HFF-Myc (cell line): ENCODE results near the gene ANKLE2.

Experiments
- DNase-seq: peaks from one replicate; pipeline ENCODE4 v3.0.0-alpha.2; 2011; ENCODE audit warnings: low read depth; ENCODE audit errors: extremely low read depth
- H3K4me3 ChIP-seq: replicated peaks from 2 replicates; pipeline ENCODE4 v1.5.1; 2011; ENCODE audit warnings: low read depth, mild to moderate bottlenecking, control low read depth, low read length
- CTCF ChIP-seq: IDR thresholded peaks from 2 replicates; pipeline ENCODE4 v1.5.1; 2012; ENCODE audit warnings: mild to moderate bottlenecking, low read depth, low read length, control low read depth; ENCODE audit errors: missing control alignments

ANKLE2 gene

GRCh38 chr12:132788375-132789098, 26.9 kb upstream of the ANKLE2 start:
- no peak for TF ChIP-seq CTCF
- no peak for DNase-seq
- no peak overlapping the region for H3K4me3 ChIP-seq

- DNase-seq, result no peak
- no peak overlapping the region for H3K4me3 ChIP-seq
- no peak for TF ChIP-seq CTCF
These were observed 26.2 kb upstream of the ANKLE2 start for GRCh38 chr12:132787877-132788276.

- no peak for DNase-seq
- no peak overlapping the region for H3K4me3 ChIP-seq
- TF ChIP-seq CTCF, result no peak
These were observed 24.6 kb upstream of the ANKLE2 start for GRCh38 chr12:132786192-132786591.

GRCh38 chr12:132784580-132784979, 22.9 kb upstream of the ANKLE2 start:
- H3K4me3 ChIP-seq, result no peak overlapping the region
- no peak for DNase-seq
- TF ChIP-seq CTCF, result no peak

- no peak for DNase-seq
- H3K4me3 ChIP-seq, result no peak overlapping the region
- no peak for TF ChIP-seq CTCF
These were observed 22.4 kb upstream of the ANKLE2 start for GRCh38 chr12:132783917-132784531.

DNA sequence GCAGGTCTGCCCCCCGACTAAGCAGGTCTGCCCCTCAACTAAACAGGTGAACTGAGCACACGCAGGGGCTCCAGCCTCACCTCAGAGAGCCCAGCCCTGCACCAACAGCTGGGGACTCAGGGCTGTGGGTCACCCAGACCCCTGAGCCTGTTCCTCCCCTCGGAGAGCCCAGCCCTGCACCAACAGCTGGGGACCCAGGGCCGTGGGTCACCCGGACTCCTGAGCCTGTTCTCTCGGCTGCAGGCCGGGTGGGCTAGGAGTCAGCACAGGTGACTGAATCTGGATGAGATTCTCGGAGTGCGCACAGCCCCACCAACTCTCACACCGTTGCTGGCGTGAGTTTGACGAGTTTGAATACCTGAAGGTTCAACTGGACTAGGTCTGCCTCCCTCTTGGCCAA, 20.3 kb upstream of the ANKLE2 start:
- TF ChIP-seq CTCF, result no peak
- no peak overlapping the region for H3K4me3 ChIP-seq
- DNase-seq, result no peak
